NT2/D1 (cell line): Measurements from ENCODE around the gene SH2D3C.

ENCODE experiments used
- DNase-seq: peaks from one replicate; pipeline ENCODE4 v3.0.0-alpha.2; 2011; ENCODE audit warnings: low read depth, low spot score
- H3K27me3 ChIP-seq: 2 replicates; pipeline ENCODE4 v1.6.0; 2011; ENCODE audit warnings: mild to moderate bottlenecking; ENCODE audit not compliant: insufficient read length, insufficient read depth
- H3K36me3 ChIP-seq: 2 replicates; pipeline ENCODE4 v1.6.1; 2011; ENCODE audit warnings: mild to moderate bottlenecking, low read length, mixed read lengths; ENCODE audit not compliant: insufficient read depth, insufficient read length
- H3K4me1 ChIP-seq: 2 replicates; pipeline ENCODE4 v1.5.1; 2011; ENCODE audit not compliant: insufficient read depth, insufficient read length
- H3K4me3 ChIP-seq: 2 replicates; pipeline ENCODE4 v1.5.1; 2011; ENCODE audit warnings: low read depth; ENCODE audit not compliant: insufficient read length
- H3K9ac ChIP-seq: 2 replicates; pipeline ENCODE4 v1.6.0; 2011; ENCODE audit warnings: low read depth; ENCODE audit not compliant: insufficient read length
- H3K9me3 ChIP-seq: 2 replicates; pipeline ENCODE4 v1.5.1; 2011; ENCODE audit warnings: mild to moderate bottlenecking, low read length; ENCODE audit not compliant: insufficient read depth
- SUZ12 ChIP-seq: IDR thresholded peaks from 2 replicates; pipeline ENCODE4 v1.6.1; 2011; ENCODE audit not compliant: insufficient read length, insufficient read depth; ENCODE audit errors: extremely low read depth
- YY1 ChIP-seq: IDR thresholded peaks from 2 replicates; pipeline ENCODE4 v1.6.1; 2011; ENCODE audit not compliant: insufficient read length, insufficient read depth
- ZNF274 ChIP-seq: IDR thresholded peaks from 2 replicates; pipeline ENCODE4 v1.6.1; 2011; ENCODE audit warnings: mild to moderate bottlenecking, low read depth, low read length

The SH2D3C gene

GRCh38 chr9:127730799-127731410, 47.6 kb downstream of the SH2D3C start:
- Histone ChIP-seq H3K9ac (no peak overlapping the region), H3K4me1 (peaks cover 10% of the 10 kb centered on the region), H3K27me3 (no peaks in the 10 kb centered on the region), H3K36me3 (peaks cover 22% of the 10 kb centered on the region), H3K9me3 (no peaks in the 10 kb centered on the region), H3K4me3 (no peak overlapping the region)
- TF ChIP-seq YY1 = no peak
- DNase-seq = no peak

- H3K9ac ChIP-seq = peak overlapping the region; percentile 10
- H3K4me3 ChIP-seq = no peak overlapping the region
- DNase-seq = no peak
Observed at GRCh38 chr9:127730262-127730661, 48.2 kb downstream of the SH2D3C start.

GRCh38 chr9:127729522-127730256, 48.8 kb downstream of the SH2D3C start:
- H3K9ac ChIP-seq = peak overlapping the region; percentile 10
- H3K4me1 ChIP-seq = peaks cover 10% of the 10 kb centered on the region
- no peaks in the 10 kb centered on the region for H3K9me3 ChIP-seq
- H3K4me3 ChIP-seq = no peak overlapping the region
- H3K27me3 ChIP-seq = no peaks in the 10 kb centered on the region
- H3K36me3 ChIP-seq = peaks cover 22% of the 10 kb centered on the region
- TF ChIP-seq YY1 = no peak
- TF ChIP-seq SUZ12 = no peak
- no peak for TF ChIP-seq ZNF274
- DNase-seq = no peak

More at GRCh38 chr9:127730262-127730661, 48.2 kb downstream of the SH2D3C start:
- Histone ChIP-seq H3K4me1 (peaks cover 10% of the 10 kb centered on the region), H3K9me3 (no peaks in the 10 kb centered on the region), H3K27me3 (no peaks in the 10 kb centered on the region), H3K36me3 (peaks cover 22% of the 10 kb centered on the region)
- no peak for TF ChIP-seq YY1
- no peak for TF ChIP-seq ZNF274
- TF ChIP-seq SUZ12 = no peak

GRCh38 chr9:127728808-127729207, 49.7 kb downstream of the SH2D3C start:
- H3K9me3 ChIP-seq = no peaks in the 10 kb centered on the region
- TF ChIP-seq SUZ12 (no peak), YY1 (no peak), ZNF274 (no peak)
- H3K9ac ChIP-seq = no peak overlapping the region
- no peaks in the 10 kb centered on the region for H3K27me3 ChIP-seq
- H3K4me3 ChIP-seq = no peak overlapping the region
- DNase-seq = no peak
- peaks cover 19% of the 10 kb centered on the region for H3K36me3 ChIP-seq
- peaks cover 4% of the 10 kb centered on the region for H3K4me1 ChIP-seq

GRCh38 chr9:127726871-127727270, 51.6 kb downstream of the SH2D3C start:
- DNase-seq = no peak
- H3K9me3 ChIP-seq = no peaks in the 10 kb centered on the region
- TF ChIP-seq SUZ12 (no peak), YY1 (no peak), ZNF274 (no peak)
- peaks cover 10% of the 10 kb centered on the region for H3K36me3 ChIP-seq
- no peaks in the 10 kb centered on the region for H3K27me3 ChIP-seq
- H3K4me3 ChIP-seq = no peak overlapping the region
- peaks cover 6% of the 10 kb centered on the region for H3K4me1 ChIP-seq
- no peak overlapping the region for H3K9ac ChIP-seq

GRCh38 chr9:127724012-127724411, 54.5 kb downstream of the SH2D3C start:
- no peak for DNase-seq
- Histone ChIP-seq H3K36me3 (no peaks in the 10 kb centered on the region), H3K4me1 (peaks cover 11% of the 10 kb centered on the region), H3K9ac (peak overlapping the region; percentile 52), H3K9me3 (no peaks in the 10 kb centered on the region), H3K4me3 (no peak overlapping the region), H3K27me3 (no peaks in the 10 kb centered on the region)
- TF ChIP-seq YY1 = no peak
- no peak for TF ChIP-seq SUZ12
- TF ChIP-seq ZNF274 = no peak

- Histone ChIP-seq H3K9me3 (no peaks in the 10 kb centered on the region), H3K27me3 (no peaks in the 10 kb centered on the region), H3K9ac (no peak overlapping the region), H3K4me1 (peaks cover 11% of the 10 kb centered on the region), H3K36me3 (no peaks in the 10 kb centered on the region), H3K4me3 (no peak overlapping the region)
- DNase-seq = no peak
- TF ChIP-seq SUZ12 = no peak
Observed at GRCh38 chr9:127723444-127723843, 55.0 kb downstream of the SH2D3C start.
